GM12872 (cell line): ENCODE data around the gene ZNF567.

Experiments used
- TF ChIP-seq, protein P1 (sequence below): IDR thresholded peaks from 3 replicates; pipeline ENCODE4 v1.5.1; 2011; ENCODE audit warnings: low read depth, mild to moderate bottlenecking, low read length, moderate library complexity; ENCODE audit not compliant: insufficient read depth

The ZNF567 gene

DNA sequence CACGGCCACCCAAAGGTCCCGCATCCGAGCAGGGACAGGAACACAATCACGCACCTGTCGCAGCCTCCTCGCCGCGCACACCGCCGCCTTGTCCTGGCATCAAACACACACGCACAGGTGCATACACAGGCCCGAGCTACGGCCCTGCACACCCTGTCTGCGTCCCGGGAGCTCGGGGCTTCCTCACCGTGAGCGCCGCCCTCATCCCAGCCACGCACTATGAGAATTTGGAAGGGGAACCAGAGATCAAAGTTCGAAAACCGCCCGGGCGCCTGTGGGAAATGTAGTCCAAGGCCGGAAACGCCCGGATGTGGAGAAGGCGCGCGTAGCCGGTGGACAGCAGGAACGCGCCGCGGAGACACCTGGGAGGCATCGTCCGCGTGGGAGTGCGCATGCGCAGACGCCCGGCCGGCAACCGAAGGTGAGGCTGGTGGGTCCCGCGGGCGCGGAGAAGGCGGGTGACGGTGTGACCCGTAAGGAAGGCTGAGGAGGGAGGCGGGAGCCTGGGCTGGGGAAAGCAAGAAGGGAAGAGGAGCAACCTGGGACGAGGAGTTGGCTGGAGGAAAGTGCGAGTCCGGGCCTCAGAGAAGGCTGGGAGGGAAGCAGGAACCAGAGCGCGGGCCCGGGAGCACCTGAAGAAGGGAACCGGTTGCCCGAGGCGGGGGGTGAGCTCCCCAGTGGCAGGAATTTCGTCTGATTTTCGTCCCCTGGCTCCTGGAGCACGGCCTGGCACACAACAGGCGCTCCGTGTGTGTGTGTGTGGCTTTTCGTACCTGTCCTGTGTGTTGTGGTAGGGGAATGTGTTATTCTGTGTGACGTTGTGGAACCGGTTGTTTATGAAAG lies at the start of gene ZNF567:
ZNF567 (plus strand) TSS at position 399 of the 843 bp plus-strand sequence. CDS start 7,256 bp downstream, outside the sequence.
- TF ChIP-seq, protein P1, sequence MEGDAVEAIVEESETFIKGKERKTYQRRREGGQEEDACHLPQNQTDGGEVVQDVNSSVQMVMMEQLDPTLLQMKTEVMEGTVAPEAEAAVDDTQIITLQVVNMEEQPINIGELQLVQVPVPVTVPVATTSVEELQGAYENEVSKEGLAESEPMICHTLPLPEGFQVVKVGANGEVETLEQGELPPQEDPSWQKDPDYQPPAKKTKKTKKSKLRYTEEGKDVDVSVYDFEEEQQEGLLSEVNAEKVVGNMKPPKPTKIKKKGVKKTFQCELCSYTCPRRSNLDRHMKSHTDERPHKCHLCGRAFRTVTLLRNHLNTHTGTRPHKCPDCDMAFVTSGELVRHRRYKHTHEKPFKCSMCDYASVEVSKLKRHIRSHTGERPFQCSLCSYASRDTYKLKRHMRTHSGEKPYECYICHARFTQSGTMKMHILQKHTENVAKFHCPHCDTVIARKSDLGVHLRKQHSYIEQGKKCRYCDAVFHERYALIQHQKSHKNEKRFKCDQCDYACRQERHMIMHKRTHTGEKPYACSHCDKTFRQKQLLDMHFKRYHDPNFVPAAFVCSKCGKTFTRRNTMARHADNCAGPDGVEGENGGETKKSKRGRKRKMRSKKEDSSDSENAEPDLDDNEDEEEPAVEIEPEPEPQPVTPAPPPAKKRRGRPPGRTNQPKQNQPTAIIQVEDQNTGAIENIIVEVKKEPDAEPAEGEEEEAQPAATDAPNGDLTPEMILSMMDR: no peak

DNA sequence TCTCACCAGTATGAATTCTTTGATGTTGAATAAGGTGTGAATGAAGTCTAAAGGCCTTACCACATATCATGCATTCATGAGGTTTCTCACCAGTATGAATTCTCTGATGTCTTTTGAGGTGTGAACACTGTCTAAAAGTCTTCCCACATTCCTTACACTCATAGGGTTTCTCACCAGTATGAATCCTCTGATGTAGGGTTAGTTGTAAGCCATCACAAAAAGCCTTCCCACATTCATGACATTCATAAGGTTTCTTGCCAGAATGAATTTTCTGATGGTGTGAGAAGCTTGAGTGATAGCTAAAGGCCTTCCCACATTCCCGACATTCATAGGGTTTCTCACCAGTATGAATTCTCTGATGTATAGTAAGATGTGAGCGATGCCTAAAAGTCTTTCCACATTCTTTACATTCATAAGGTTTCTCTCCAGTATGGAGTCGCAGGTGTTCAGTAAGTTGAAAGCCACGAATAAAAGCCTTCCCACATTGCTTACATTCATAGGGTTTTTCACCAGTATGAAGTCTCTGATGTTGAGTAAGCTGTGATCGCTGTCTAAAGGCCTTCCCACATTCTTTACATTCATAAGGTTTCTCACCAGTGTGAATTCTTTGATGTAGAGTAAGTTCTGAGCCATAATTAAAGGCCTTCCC lies 48.4 kb upstream of the ZNF567 start:
- TF ChIP-seq, protein P1: no peak

DNA sequence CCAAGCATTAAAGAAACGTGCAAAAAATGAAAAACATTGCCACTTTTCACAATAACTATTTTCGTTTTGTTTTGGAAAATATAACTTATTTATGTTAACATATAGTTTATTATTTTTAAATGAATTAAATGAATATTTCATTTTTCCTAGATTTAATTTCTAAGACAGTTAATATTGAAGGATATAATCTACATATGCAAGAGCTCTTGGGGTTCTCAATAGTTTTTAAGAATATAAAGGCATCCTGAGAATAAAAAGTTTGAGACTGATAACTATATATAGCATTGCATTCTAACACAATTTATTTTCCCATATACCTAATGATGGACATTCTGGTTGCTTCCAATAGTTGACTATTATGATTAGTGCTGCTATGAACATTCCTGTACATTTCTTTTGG lies 40.7 kb upstream of the ZNF567 start:
- TF ChIP-seq, protein P1: no peak

DNA sequence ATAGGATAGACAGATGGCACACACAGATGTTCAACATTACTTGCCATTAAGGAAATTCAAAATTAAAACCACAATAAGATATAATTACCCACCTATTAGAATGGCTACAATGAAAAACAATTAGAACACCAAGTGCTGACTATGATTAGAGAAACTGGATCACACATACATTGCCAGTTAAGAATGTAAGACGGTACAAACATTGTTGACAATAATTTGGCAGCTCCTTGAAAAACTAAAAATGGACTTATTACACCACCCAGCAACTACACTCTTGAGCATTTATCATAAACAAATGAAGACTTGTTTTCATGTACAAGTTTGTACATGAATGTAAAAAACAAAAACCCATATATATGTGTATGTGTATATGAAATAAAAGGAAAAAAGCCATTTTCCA lies 34.5 kb upstream of the ZNF567 start:
- TF ChIP-seq, protein P1: no peak

DNA sequence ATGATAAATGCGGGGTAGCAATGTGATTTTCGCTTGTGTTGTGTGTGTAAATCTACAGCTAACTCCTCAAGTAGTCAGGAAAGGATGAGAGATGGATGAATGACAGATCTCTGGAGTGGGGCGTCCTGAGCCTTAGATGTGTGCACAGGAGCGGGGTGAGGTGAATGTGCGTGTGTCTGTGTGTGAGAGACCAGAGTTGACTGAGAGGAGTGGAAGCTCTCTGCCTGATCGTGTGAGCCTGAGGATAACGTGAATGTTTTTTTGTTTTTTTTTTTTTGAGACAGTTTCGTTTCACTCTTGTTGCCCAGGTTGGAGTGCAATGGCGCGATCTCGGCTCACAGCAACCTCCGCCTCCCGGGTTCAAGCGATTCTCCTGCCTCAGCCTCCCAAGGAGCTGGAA lies 21.6 kb upstream of the ZNF567 start:
- TF ChIP-seq, protein P1: no peak

DNA sequence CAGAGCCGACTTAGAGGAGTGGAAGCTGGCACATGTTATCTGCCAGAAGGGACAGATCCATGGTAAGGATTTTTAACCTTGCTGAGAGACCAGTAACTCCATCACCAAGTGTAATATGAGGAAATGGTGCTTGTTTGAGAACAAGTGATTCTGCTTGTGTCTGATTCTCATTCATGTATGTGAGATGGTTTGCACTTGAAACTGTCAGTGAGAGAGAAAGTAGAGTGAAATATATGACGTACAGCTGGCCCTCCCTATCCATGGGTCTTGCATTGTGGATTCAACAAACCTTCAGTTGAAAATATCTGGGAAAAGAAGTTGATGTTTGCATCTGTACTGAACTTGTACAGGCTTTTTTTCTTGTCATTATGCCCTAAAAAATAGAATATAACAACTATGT lies 18.8 kb upstream of the ZNF567 start:
- TF ChIP-seq, protein P1: no peak

DNA sequence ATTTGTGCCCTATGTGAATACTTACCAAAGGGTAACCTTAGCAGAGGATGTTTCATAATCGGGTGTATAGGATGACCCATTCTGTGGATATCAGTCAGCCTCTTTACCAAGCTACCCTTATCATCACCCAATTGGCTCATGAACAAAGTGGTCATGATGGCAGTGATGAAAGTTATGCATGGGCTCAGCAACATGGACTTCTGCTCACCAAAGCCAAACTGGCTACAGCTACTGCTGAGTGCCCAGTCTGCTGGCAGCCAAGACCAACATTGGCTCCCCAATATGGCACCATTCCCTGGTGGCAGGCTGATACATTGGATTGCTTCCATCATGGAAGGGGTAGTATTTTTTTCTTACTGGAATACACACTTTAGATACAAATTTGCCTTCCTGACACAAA lies 15.0 kb upstream of the ZNF567 start:
- TF ChIP-seq, protein P1: no peak
